Astrocyte of the spinal cord (primary cell): ENCODE results near the gene CAPN7.

Experiments
- DNase-seq: peaks from one replicate; pipeline ENCODE4 v3.0.0; 2011; ENCODE audit warnings: low read depth, low spot score
- H3K4me3 ChIP-seq: 2 replicates; pipeline ENCODE4 v1.5.1; 2011; ENCODE audit warnings: low read depth, mild to moderate bottlenecking, low read length, moderate library complexity
- CTCF ChIP-seq: IDR thresholded peaks from 2 replicates; pipeline ENCODE4 v1.5.1; 2012; ENCODE audit warnings: low read depth, mild to moderate bottlenecking, low read length, inconsistent platforms
- in situ Hi-C: cut with HindIII; loops from 2 replicates; pipeline ENCODE4 v1.10.0; 2017; ENCODE audit warnings: low sequenced_read_pairs

CAPN7 gene

GRCh38 chr3:15220056-15220455 lies 14.0 kb downstream of the CAPN7 start:
- no peak for TF ChIP-seq CTCF
- DNase-seq = no peak
- in situ Hi-C loops = no loop called here
- no peak overlapping the region for H3K4me3 ChIP-seq

- no peak for DNase-seq
- no peak overlapping the region for H3K4me3 ChIP-seq
- TF ChIP-seq CTCF = no peak
- in situ Hi-C loops = no loop called here
These were observed 14.6 kb downstream of the CAPN7 start for GRCh38 chr3:15220661-15221060.

- H3K4me3 ChIP-seq = no peak overlapping the region
- in situ Hi-C loops = no loop called here
- no peak for DNase-seq
- TF ChIP-seq CTCF = no peak
These were observed 15.7 kb downstream of the CAPN7 start for GRCh38 chr3:15221574-15222217.

GRCh38 chr3:15223685-15224572 lies 17.9 kb downstream of the CAPN7 start:
- no peak for TF ChIP-seq CTCF
- DNase-seq = no peak
- H3K4me3 ChIP-seq = no peak overlapping the region
- in situ Hi-C loops = no loop called here

GRCh38 chr3:15228147-15228546 lies 22.1 kb downstream of the CAPN7 start:
- no peak for TF ChIP-seq CTCF

GRCh38 chr3:15229262-15229661 lies 23.2 kb downstream of the CAPN7 start:
- H3K4me3 ChIP-seq = no peak overlapping the region
- no peak for DNase-seq
- no peak for TF ChIP-seq CTCF
- in situ Hi-C loops = no loop called here

More at GRCh38 chr3:15228147-15228546, 22.1 kb downstream of the CAPN7 start:
- H3K4me3 ChIP-seq = no peak overlapping the region
- in situ Hi-C loops = no loop called here
- DNase-seq = no peak
